DND-41 (cell line): ENCODE results near the gene CPLANE1.
"Not testable (repeated sequence)": the region's sequence is repeated elsewhere in the genome, so short reads cannot be mapped to it uniquely, and the experiment has no call there.

Source experiments
- ATAC-seq: fragments of 200-7000 bp; cut with Tn5 transposase; 3 replicates; pipeline ENCODE4 v1.9.1; 2021; ENCODE audit warnings: low read depth; ENCODE audit not compliant: insufficient read depth
- DNase-seq: peaks from one replicate; pipeline ENCODE4 v3.0.0-alpha.2; 2020
- H2AFZ ChIP-seq: 2 replicates; pipeline ENCODE4 v1.6.0; 2012; ENCODE audit warnings: low read depth, low read length
- H3K27ac ChIP-seq: 2 replicates; pipeline ENCODE4 v1.5.1; 2012; ENCODE audit warnings: low read length, inconsistent platforms
- H3K27me3 ChIP-seq: fragments of 200-600 bp; sonication (generic); 2 replicates; pipeline ENCODE4 v1.6.0; 2012; ENCODE audit warnings: low read length, mild to moderate bottlenecking, inconsistent platforms; ENCODE audit not compliant: insufficient read depth, poor library complexity
- H3K36me3 ChIP-seq: 2 replicates; pipeline ENCODE4 v1.5.1; 2012; ENCODE audit warnings: low read length, inconsistent platforms; ENCODE audit not compliant: insufficient read depth
- H3K4me1 ChIP-seq: 2 replicates; pipeline ENCODE4 v1.5.1; 2012; ENCODE audit warnings: mild to moderate bottlenecking, low read length; ENCODE audit not compliant: insufficient read depth
- H3K4me2 ChIP-seq: 2 replicates; pipeline ENCODE4 v1.6.0; 2012; ENCODE audit warnings: mild to moderate bottlenecking, moderate library complexity, low read length, inconsistent platforms; ENCODE audit not compliant: insufficient read depth
- H3K4me3 ChIP-seq, 2 experiments: fragments of 200-600 bp in 1 of 2; shearing (Covaris generic) in 1 of 2; 2 replicates each; pipeline ENCODE4 v1.5.1; 2012 to 2016; ENCODE audit warnings: inconsistent platforms in 2 of 2, low read length in 2 of 2, mild to moderate bottlenecking in 2 of 2, low read depth in 1 of 2, moderate library complexity in 1 of 2
- H3K79me2 ChIP-seq: 2 replicates; pipeline ENCODE4 v1.6.0; 2012; ENCODE audit warnings: low read length, inconsistent platforms; ENCODE audit not compliant: insufficient read depth
- H3K9ac ChIP-seq: 2 replicates; pipeline ENCODE4 v1.6.0; 2012; ENCODE audit warnings: low read depth, mild to moderate bottlenecking, inconsistent platforms, low read length, moderate library complexity
- H3K9me3 ChIP-seq: 2 replicates; pipeline ENCODE4 v1.5.1; 2012; ENCODE audit warnings: low read length, moderate library complexity, mild to moderate bottlenecking, inconsistent platforms; ENCODE audit not compliant: insufficient read depth, severe bottlenecking
- H4K20me1 ChIP-seq: 2 replicates; pipeline ENCODE4 v1.6.0; 2012; ENCODE audit warnings: low read length; ENCODE audit not compliant: insufficient read depth
- EZH2 ChIP-seq: IDR thresholded peaks from 3 replicates; pipeline ENCODE4 v1.6.1; 2012; ENCODE audit warnings: borderline replicate concordance, low read depth, mild to moderate bottlenecking, moderate library complexity, low read length, inconsistent platforms; ENCODE audit not compliant: severe bottlenecking
- TF ChIP-seq, protein P1 (sequence below): IDR thresholded peaks from 2 replicates; pipeline ENCODE4 v1.5.1; 2012; ENCODE audit warnings: borderline replicate concordance, low read length, moderate library complexity, mild to moderate bottlenecking; ENCODE audit not compliant: poor library complexity, severe bottlenecking; ENCODE audit errors: extremely low read depth

Gene CPLANE1

DNA sequence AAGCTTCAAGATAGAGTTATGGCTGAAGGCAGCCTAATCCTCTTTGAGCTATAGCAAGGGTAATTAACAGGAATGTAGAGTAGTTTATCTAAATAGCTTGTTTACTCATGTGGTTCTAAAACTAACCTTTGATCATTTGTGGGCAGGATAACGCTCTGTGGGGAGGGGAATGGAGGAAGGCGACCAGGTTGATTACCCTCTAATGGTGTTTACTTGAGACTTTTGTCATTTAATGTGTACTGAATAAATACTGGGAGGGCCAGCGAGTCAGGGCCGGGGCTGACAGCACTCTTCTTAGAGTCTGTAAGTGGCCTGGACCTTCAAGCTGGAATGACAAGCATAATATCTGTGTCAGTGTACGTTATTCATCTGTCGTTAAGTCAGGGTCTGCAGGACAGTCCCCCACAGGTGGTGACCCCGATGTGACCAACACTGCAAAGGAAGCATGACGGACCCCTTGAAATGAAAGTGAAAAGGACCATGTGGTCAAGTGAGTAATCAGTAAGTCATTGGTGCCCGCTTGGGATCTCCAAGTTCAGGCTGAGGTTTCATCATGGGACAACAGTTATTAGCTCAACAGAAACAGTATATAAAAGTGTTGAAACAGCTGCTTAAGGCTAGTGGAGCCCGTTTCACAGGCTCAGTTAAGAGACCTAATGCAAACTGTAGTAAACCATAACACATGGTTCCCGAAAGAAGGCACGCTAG is 162.6 kb downstream of the CPLANE1 start:
- no peaks in the 10 kb centered on the region for H3K27me3 ChIP-seq
- no peaks in the 10 kb centered on the region for H4K20me1 ChIP-seq
- H3K9ac ChIP-seq, result no peak overlapping the region
- DNase-seq (no peak), ATAC-seq (no peak)
- H3K4me1 ChIP-seq, result no peaks in the 10 kb centered on the region
- no peak overlapping the region for H2AFZ ChIP-seq
- no peak overlapping the region for H3K4me2 ChIP-seq
- no peaks in the 10 kb centered on the region for H3K9me3 ChIP-seq
- 0 out of 2 replicates have a peak, but pooled peaks cover 10% of the 10 kb centered on the region for H3K36me3 ChIP-seq
- no peak overlapping the region for H3K27ac ChIP-seq
- no peaks in the 10 kb centered on the region for H3K79me2 ChIP-seq
- TF ChIP-seq, protein P1, sequence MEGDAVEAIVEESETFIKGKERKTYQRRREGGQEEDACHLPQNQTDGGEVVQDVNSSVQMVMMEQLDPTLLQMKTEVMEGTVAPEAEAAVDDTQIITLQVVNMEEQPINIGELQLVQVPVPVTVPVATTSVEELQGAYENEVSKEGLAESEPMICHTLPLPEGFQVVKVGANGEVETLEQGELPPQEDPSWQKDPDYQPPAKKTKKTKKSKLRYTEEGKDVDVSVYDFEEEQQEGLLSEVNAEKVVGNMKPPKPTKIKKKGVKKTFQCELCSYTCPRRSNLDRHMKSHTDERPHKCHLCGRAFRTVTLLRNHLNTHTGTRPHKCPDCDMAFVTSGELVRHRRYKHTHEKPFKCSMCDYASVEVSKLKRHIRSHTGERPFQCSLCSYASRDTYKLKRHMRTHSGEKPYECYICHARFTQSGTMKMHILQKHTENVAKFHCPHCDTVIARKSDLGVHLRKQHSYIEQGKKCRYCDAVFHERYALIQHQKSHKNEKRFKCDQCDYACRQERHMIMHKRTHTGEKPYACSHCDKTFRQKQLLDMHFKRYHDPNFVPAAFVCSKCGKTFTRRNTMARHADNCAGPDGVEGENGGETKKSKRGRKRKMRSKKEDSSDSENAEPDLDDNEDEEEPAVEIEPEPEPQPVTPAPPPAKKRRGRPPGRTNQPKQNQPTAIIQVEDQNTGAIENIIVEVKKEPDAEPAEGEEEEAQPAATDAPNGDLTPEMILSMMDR, result no peak
- no peak overlapping the region for H3K4me3 ChIP-seq

DNA sequence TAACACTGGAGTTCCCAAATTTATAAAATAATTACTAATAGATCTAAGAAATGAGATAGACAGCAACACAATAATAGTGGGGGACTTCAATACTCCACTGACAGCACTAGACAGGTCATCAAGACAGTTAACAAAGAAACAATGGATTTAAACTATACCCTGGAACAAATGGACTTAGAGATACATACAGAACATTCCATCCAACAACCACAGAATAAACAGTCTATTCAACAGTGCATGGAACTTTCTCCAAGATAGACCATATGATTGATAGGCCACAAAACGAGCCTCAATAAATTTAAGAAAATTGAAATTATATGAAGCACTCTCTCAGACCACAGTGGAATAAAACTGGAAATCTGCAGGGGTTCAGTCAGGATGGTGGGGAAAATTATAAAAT is 163.2 kb downstream of the CPLANE1 start:
- not testable (repeated sequence) for ATAC-seq, H3K9me3 ChIP-seq, H3K9ac ChIP-seq, H3K79me2 ChIP-seq, H3K4me3 ChIP-seq, H4K20me1 ChIP-seq, H3K4me1 ChIP-seq, H3K27ac ChIP-seq, DNase-seq, H2AFZ ChIP-seq, H3K4me2 ChIP-seq, H3K27me3 ChIP-seq
- 0 out of 2 replicates have a peak, but pooled peaks cover 10% of the 10 kb centered on the region for H3K36me3 ChIP-seq

DNA sequence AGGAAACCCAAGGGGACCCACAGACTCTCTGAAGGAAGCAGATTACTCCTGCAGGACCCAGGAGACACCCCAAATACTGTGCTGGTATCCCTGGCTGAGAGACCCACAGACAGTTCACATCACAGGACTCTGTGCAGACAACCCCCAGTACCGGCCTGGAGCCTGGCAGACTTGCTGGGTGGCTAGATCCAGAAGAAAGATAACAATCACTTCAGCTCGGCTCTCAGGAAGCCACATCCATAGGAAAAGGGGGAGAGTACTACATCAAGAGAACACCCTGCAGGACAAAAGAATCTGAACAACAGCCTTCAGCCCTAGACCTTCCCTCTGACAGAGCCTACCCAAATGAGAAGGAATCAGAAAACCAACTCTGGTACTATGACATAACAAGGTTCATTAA is 166.2 kb downstream of the CPLANE1 start:
- not testable (repeated sequence) for DNase-seq, H3K9ac ChIP-seq, H3K27ac ChIP-seq, H4K20me1 ChIP-seq, H3K27me3 ChIP-seq, H3K4me3 ChIP-seq, ATAC-seq, H3K4me2 ChIP-seq, H2AFZ ChIP-seq, H3K79me2 ChIP-seq, H3K9me3 ChIP-seq, H3K4me1 ChIP-seq
- peaks cover 18% of the 10 kb centered on the region; the same call in 1 of the 2 replicates for H3K36me3 ChIP-seq

DNA sequence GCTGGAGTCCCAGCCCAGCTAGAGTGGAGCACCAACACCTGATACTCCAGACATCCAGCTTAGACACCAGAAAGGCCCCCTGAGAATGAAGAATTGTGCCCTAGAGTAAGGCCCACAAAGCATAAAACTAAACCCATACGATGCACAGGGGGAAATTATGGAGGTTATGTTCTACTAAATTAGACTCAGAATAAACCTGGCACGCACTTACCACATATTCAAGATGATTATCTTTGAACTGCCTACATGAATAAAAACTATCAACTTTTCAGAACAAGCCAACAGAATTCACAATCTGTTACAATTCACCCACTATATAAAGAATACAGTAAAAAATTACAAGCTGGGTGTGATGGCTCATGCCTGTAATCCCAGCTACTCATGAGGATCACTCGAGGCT is 168.5 kb downstream of the CPLANE1 start:
- no peak overlapping the region for H3K27ac ChIP-seq
- TF ChIP-seq, protein P1, result no peak
- no peak for TF ChIP-seq EZH2
- H2AFZ ChIP-seq, result no peak overlapping the region
- H3K9me3 ChIP-seq, result no peaks in the 10 kb centered on the region
- H3K36me3 ChIP-seq, result peaks cover 20% of the 10 kb centered on the region; the same call in 1 of the 2 replicates
- no peak overlapping the region for H3K4me3 ChIP-seq
- no peaks in the 10 kb centered on the region for H4K20me1 ChIP-seq
- DNase-seq (no peak), ATAC-seq (no peak)
- H3K9ac ChIP-seq, result no peak overlapping the region
- H3K4me2 ChIP-seq, result no peak overlapping the region
- no peaks in the 10 kb centered on the region for H3K4me1 ChIP-seq
- no peaks in the 10 kb centered on the region for H3K79me2 ChIP-seq
- no peaks in the 10 kb centered on the region for H3K27me3 ChIP-seq
